Left colon (tissue), 2 donors: ENCODE results near the gene ADGRL4. TPM values are rescaled to one million over a fixed set of nuclear protein-coding genes. Genes with fewer than 3 reads are reported as not detected.
"Not testable (repeated sequence)": the region's sequence is repeated elsewhere in the genome, so short reads cannot be mapped to it uniquely, and the experiment has no call there.

Experiments
- ATAC-seq: fragments of 200-7000 bp; cut with Tn5 transposase; one replicate; pipeline ENCODE4 v1.9.1; 2020; ENCODE audit warnings: mild to moderate bottlenecking, moderate library complexity
- DNase-seq, 2 donors: peaks; one replicate each; pipeline ENCODE4 v3.0.0-alpha.2; 2020
- intact Hi-C, 2 donors: fragments of 100-400 bp; cut with DNase I in 1 of 2; cut with micrococcal nuclease in 1 of 2; formaldehyde crosslinking; loops; one replicate each; pipeline versions ENCODE4 v1.11.2 to v1.14.0; 2022; cut with DNase I, micrococcal nuclease
- total RNA-seq, 2 donors: library from RNA; stranded (reverse); fragmentation: NEBNext Ultra II Directional; extraction: Animal tissue kit (Norgen Biotek cat#: 25700); gene quantifications; one replicate each; pipeline ENCODE4 v1.2.1, GENCODE V29; 2021
- donor health status: DM: no; HTN: no; CAD: no.
- donor health status: DM: yes; HTN: yes; CAD: no.

Gene ADGRL4
- total RNA-seq, 2 donors from 2014 or later: 2.7 to 3.1 TPM

GRCh38 chr1:78950826-78951225 lies 55.7 kb downstream of the ADGRL4 start:
- ATAC-seq: no peak
- intact Hi-C loops: no loop called here
- no peak for DNase-seq

- intact Hi-C loops: no loop called here
- ATAC-seq: no peak
- no peak for DNase-seq
Observed at GRCh38 chr1:78949227-78949626, 57.3 kb downstream of the ADGRL4 start.

- DNase-seq: no peak
- no peak for ATAC-seq
- intact Hi-C loops: no loop called here
Observed at GRCh38 chr1:78919150-78919549, 87.4 kb downstream of the ADGRL4 start.

GRCh38 chr1:78918157-78918556 lies 88.4 kb downstream of the ADGRL4 start:
- intact Hi-C loops: no loop called here
- DNase-seq (no peak), ATAC-seq (no peak)

- DNase-seq (no peak), ATAC-seq (no peak)
- intact Hi-C loops: no loop called here
Observed at GRCh38 chr1:78916986-78917385, 89.5 kb downstream of the ADGRL4 start.

- intact Hi-C loops: no loop called here
- ATAC-seq (no peak), DNase-seq (no peak)
Observed at GRCh38 chr1:78913950-78914349, 92.6 kb downstream of the ADGRL4 start.

- ATAC-seq (no peak), DNase-seq (no peak)
- intact Hi-C loops: no loop called here
Observed at GRCh38 chr1:78911956-78912880, 94.3 kb downstream of the ADGRL4 start.

GRCh38 chr1:78902641-78903040 lies 103.9 kb downstream of the ADGRL4 start:
- DNase-seq: no peak
- ATAC-seq: no peak
- intact Hi-C loops: no loop called here

GRCh38 chr1:78894811-78895210 lies 111.7 kb downstream of the ADGRL4 start:
- DNase-seq (no peak), ATAC-seq (no peak)
- intact Hi-C loops: no loop called here

GRCh38 chr1:78892260-78892840 lies 114.2 kb downstream of the ADGRL4 start:
- intact Hi-C loops: no loop called here
- no peak for ATAC-seq
- no peak for DNase-seq

GRCh38 chr1:78887458-78887857 lies 119.1 kb downstream of the ADGRL4 start:
- intact Hi-C loops: no loop called here
- DNase-seq (no peak), ATAC-seq (no peak)

GRCh38 chr1:78884685-78885452 lies 121.7 kb downstream of the ADGRL4 start:
- no peak for DNase-seq
- intact Hi-C loops: no loop called here
- ATAC-seq: no peak

- no peak for ATAC-seq
- intact Hi-C loops: no loop called here
- no peak for DNase-seq
Observed at GRCh38 chr1:78880223-78880622, 126.3 kb downstream of the ADGRL4 start.

GRCh38 chr1:78875986-78876385 lies 130.5 kb downstream of the ADGRL4 start:
- DNase-seq, ATAC-seq, intact Hi-C loops: not testable (repeated sequence)

GRCh38 chr1:78872801-78873200 lies 133.7 kb downstream of the ADGRL4 start:
- intact Hi-C loops, ATAC-seq, DNase-seq: not testable (repeated sequence)

GRCh38 chr1:78871249-78871648 lies 135.3 kb downstream of the ADGRL4 start:
- intact Hi-C loops: no loop called here
- DNase-seq (no peak), ATAC-seq (no peak)

- intact Hi-C loops: no loop called here
- ATAC-seq (no peak), DNase-seq (no peak)
Observed at GRCh38 chr1:78869136-78869535, 137.4 kb downstream of the ADGRL4 start.

GRCh38 chr1:78864175-78864574 lies 142.4 kb downstream of the ADGRL4 start:
- intact Hi-C loops: no loop called here
- no peak for DNase-seq
- no peak for ATAC-seq

- no peak for DNase-seq
- intact Hi-C loops: no loop called here
- ATAC-seq: no peak
Observed at GRCh38 chr1:78856096-78856495, 150.4 kb downstream of the ADGRL4 start.

GRCh38 chr1:78855258-78855657 lies 151.3 kb downstream of the ADGRL4 start:
- intact Hi-C loops: no loop called here
- ATAC-seq: no peak
- no peak for DNase-seq
